ENCODE measurements around the gene RNF34.
A peak's percentile ranks its signal among the peaks of the same experiment; 100 is the strongest.
"Not testable (repeated sequence)": the region's sequence is repeated elsewhere in the genome, so short reads cannot be mapped to it uniquely, and the experiment has no call there.

The RNF34 gene

GRCh38 chr12:121399391-121400331 lies at the start of gene RNF34:
Gene RNF34 (plus strand): TSS chr12:121400118. CDS start chr12:121400213, 95 bp downstream.
- DNase-seq: peak; percentile 92 to 97 (median 94)

GRCh38 chr12:121351820-121352681 lies 47.9 kb upstream of the RNF34 start, which contains the start of gene ANAPC5:
Gene ANAPC5 (minus strand): TSS chr12:121352411. CDS start chr12:121352340, 71 bp downstream.
- DNase-seq: peak; percentile 72 to 81 (median 78)

- no peak for DNase-seq
These were observed 47.3 kb upstream of the RNF34 start for GRCh38 chr12:121352682-121353018.

GRCh38 chr12:121355818-121356217 lies 44.1 kb upstream of the RNF34 start:
- no peak for DNase-seq

GRCh38 chr12:121356657-121357056 lies 43.3 kb upstream of the RNF34 start:
- DNase-seq: no peak

GRCh38 chr12:121357331-121357730 lies 42.6 kb upstream of the RNF34 start:
- DNase-seq: no peak

- no peak for DNase-seq
These were observed 41.8 kb upstream of the RNF34 start for GRCh38 chr12:121358073-121358472.

- no peak for DNase-seq
These were observed 35.2 kb upstream of the RNF34 start for GRCh38 chr12:121364683-121365121.

- DNase-seq: no peak
These were observed 34.4 kb upstream of the RNF34 start for GRCh38 chr12:121365416-121366062.

- no peak for DNase-seq
These were observed 33.9 kb upstream of the RNF34 start for GRCh38 chr12:121366063-121366459.

- no peak for DNase-seq
These were observed 28.5 kb upstream of the RNF34 start for GRCh38 chr12:121371404-121371803.

GRCh38 chr12:121373755-121374154 lies 26.2 kb upstream of the RNF34 start:
- no peak for DNase-seq

- DNase-seq: not testable (repeated sequence)
These were observed 25.6 kb upstream of the RNF34 start for GRCh38 chr12:121374336-121374735.

- not testable (repeated sequence) for DNase-seq
These were observed 24.9 kb upstream of the RNF34 start for GRCh38 chr12:121374945-121375584.

GRCh38 chr12:121376754-121377697 lies 22.9 kb upstream of the RNF34 start:
- no peak for DNase-seq

- DNase-seq: no peak
These were observed 21.2 kb upstream of the RNF34 start for GRCh38 chr12:121378736-121379135.

GRCh38 chr12:121379945-121380344 lies 20.0 kb upstream of the RNF34 start:
- DNase-seq: no peak

- DNase-seq: no peak
These were observed 16.3 kb upstream of the RNF34 start for GRCh38 chr12:121383601-121384021.

GRCh38 chr12:121384891-121385290 lies 15.0 kb upstream of the RNF34 start:
- not testable (repeated sequence) for DNase-seq

- no peak for DNase-seq
These were observed 11.4 kb upstream of the RNF34 start for GRCh38 chr12:121388421-121388981.

- no peak for DNase-seq
These were observed 9.1 kb upstream of the RNF34 start for GRCh38 chr12:121390856-121391255.

All from activated CD4-positive, CD25-positive, alpha-beta regulatory T cell (primary cell).